ENCODE measurements around the gene EPS8. TPM values are rescaled to one million over a fixed set of nuclear protein-coding genes. Genes with fewer than 3 reads are reported as not detected.

EPS8 gene
- total RNA-seq, 4 donors from 2014 or later = 54.4 to 120 (median 78.7) TPM

DNA sequence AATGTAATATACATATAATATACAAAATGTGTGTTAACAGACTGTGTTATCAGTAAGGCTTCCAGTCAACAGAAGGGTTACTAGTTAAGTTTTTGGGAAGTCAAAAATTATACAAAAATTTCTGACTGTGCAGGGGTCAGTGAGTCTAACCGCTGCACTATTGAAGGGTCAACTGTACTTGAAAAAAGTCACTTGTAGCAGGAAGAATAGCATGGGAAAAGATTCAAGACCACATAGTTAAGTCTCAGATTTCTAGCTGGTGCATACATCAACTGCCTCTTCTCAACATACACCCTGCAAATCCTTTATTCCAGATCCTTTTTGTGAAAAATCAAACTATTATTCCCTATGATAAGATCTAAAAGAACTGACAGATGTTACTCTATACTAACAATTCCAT is 5.9 kb downstream of the EPS8 start:
- Histone ChIP-seq H3K4me1 (peaks cover 0 to 24% (median 20%) of the 10 kb centered on the region in 4 donors), H3K27me3 (no peaks in the 10 kb centered on the region), H3K36me3 (no peaks in the 10 kb centered on the region), H3K9me3 (no peaks in the 10 kb centered on the region), H3K4me3 (no peak overlapping the region), H3K27ac (replicated peaks in 1 of 4) (no peak overlapping the region)
- 97% methylated on average over 1 of the region's 1 CpG for WGBS
- intact Hi-C loops (cut with DNase I) = loop anchor here (10.0 kb wide), 2 partner anchors 72 to 508 kb away; no protein-coding TSS in a partner anchor
- DNase-seq (ENCODE audit: extremely low spot score) = no peak
- TF ChIP-seq POLR2AphosphoS5 (IDR thresholded peaks at IDR 0.05) = no peak

GRCh38 chr12:15782667-15783066 is 6.5 kb downstream of the EPS8 start:
- H3K27me3 ChIP-seq = no peaks in the 10 kb centered on the region
- H3K27ac ChIP-seq (replicated peaks in 1 of 4) = no peak overlapping the region
- 90% methylated on average over 8 of the region's 8 CpGs for WGBS
- H3K9me3 ChIP-seq = no peaks in the 10 kb centered on the region
- TF ChIP-seq CTCF (IDR thresholded peaks at IDR 0.05) = no peak
- TF ChIP-seq POLR2A (IDR thresholded peaks at IDR 0.05; ENCODE audit: low read depth) = no peak
- no peak for TF ChIP-seq POLR2AphosphoS5 (IDR thresholded peaks at IDR 0.05)
- TF ChIP-seq EP300 (IDR thresholded peaks at IDR 0.05) = no peak
- peaks cover 0 to 22% (median 15%) of the 10 kb centered on the region in 4 donors for H3K4me1 ChIP-seq
- intact Hi-C loops (cut with DNase I) = loop anchor here (10.0 kb wide), 2 partner anchors 72 to 508 kb away; no protein-coding TSS in a partner anchor
- no peaks in the 10 kb centered on the region for H3K36me3 ChIP-seq
- DNase-seq (ENCODE audit: extremely low spot score) = no peak
- no peak overlapping the region for H3K4me3 ChIP-seq

DNA sequence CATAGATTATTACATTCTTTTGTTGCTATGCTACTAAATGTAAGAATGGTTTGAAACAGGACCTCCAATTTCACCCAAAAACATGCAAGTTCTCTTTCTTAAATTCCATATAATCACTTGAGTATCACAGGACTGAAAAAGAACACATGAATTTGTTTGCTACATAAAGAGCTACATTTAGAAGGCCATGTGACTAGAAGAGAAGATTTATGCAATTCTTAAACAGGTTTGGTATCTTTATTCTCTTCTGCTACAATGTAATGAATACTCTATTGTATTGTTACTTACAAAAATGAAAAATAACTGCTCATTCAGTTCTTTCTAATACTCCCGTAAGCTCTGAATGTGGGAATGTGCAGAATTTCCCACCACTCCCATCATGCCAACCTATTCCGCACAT is 9.3 kb downstream of the EPS8 start:
- intact Hi-C loops (cut with DNase I) = loop anchor here (10.0 kb wide), 2 partner anchors 75 to 505 kb away; no protein-coding TSS in a partner anchor
- H3K27ac ChIP-seq (replicated peaks in 1 of 4) = no peak overlapping the region
- TF ChIP-seq POLR2AphosphoS5 (IDR thresholded peaks at IDR 0.05) = no peak
- no peak for TF ChIP-seq POLR2A (IDR thresholded peaks at IDR 0.05; ENCODE audit: low read depth)
- no peak for TF ChIP-seq EP300 (IDR thresholded peaks at IDR 0.05)
- no peak for TF ChIP-seq CTCF (IDR thresholded peaks at IDR 0.05)
- no peaks in the 10 kb centered on the region for H3K36me3 ChIP-seq
- no peak for DNase-seq (ENCODE audit: extremely low spot score)
- no peaks in the 10 kb centered on the region for H3K27me3 ChIP-seq
- no peak overlapping the region for H3K4me3 ChIP-seq
- 44% methylated on average over 2 of the region's 2 CpGs for WGBS
- no peaks in the 10 kb centered on the region for H3K9me3 ChIP-seq
- H3K4me1 ChIP-seq = peaks cover 0 to 15% (median 10%) of the 10 kb centered on the region in 4 donors

DNA sequence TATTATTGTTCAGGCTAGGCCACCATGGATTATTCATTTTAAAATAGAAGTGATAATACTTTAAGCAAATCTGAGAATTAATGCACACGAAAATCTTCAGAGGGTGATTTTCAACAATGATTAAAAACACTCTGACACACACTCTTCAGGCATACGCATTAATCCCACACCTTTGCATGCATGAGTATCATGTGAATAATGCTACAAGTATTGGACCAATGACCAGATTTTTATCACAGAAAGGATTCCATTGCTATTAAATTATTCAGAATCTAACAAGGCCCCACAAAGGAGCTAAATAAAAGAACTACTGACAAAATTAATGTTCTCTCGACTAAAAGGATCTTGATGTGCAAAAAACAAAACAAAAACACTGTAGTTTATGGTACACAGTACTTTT is 11.1 kb downstream of the EPS8 start:
- no peak for DNase-seq (ENCODE audit: extremely low spot score)
- 89% methylated on average over 3 of the region's 3 CpGs for WGBS
- intact Hi-C loops (cut with DNase I) = no loop called here

More for the DNA sequence above, 11.1 kb downstream of the EPS8 start:
- Histone ChIP-seq H3K9me3 (no peaks in the 10 kb centered on the region), H3K27me3 (no peaks in the 10 kb centered on the region), H3K27ac (replicated peaks in 1 of 4) (no peak overlapping the region), H3K4me3 (no peak overlapping the region), H3K4me1 (peaks cover 0 to 10% (median 5%) of the 10 kb centered on the region in 4 donors), H3K36me3 (no peaks in the 10 kb centered on the region)
- no peak for TF ChIP-seq POLR2A (IDR thresholded peaks at IDR 0.05; ENCODE audit: low read depth)
- no peak for TF ChIP-seq CTCF (IDR thresholded peaks at IDR 0.05)
- TF ChIP-seq EP300 (IDR thresholded peaks at IDR 0.05) = no peak
- TF ChIP-seq POLR2AphosphoS5 (IDR thresholded peaks at IDR 0.05) = no peak
